CD4-positive, alpha-beta T cell (primary cell): ENCODE results near the gene DOCK6. TPM values are rescaled to one million over a fixed set of nuclear protein-coding genes. Genes with fewer than 3 reads are reported as not detected.

Experiments
- ATAC-seq: fragments of 200-7000 bp; cut with Tn5 transposase; one replicate; pipeline ENCODE4 v1.10.0; 2022; ENCODE audit warnings: mild to moderate bottlenecking; ENCODE audit not compliant: poor library complexity
- CTCF ChIA-PET: fragments of 350-600 bp; sonication (Branson Sonifier 250); formaldehyde crosslinking; loops from one replicate; lab custom pipeline; 2021; ENCODE audit warnings: antibody characterized with exemption, inconsistent platforms; lab: Charles Lee
- POLR2A ChIA-PET: fragments of 350-600 bp; sonication (Branson Sonifier 250); formaldehyde crosslinking; loops from one replicate; lab custom pipeline; 2021; ENCODE audit warnings: antibody characterized with exemption, inconsistent platforms; lab: Charles Lee
- DNase-seq, 14 experiments: peaks; one replicate each; pipeline ENCODE4 v3.0.0-alpha.2; 2013 to 2020; ENCODE audit warnings: mixed read lengths in 2 of 14
- H3K27ac ChIP-seq, 2 donors: one replicate each; pipeline versions ENCODE4 v1.5.1 to v1.7.0; 2013; ENCODE audit warnings: low read length in 2 of 2, low read depth in 1 of 2, mild to moderate bottlenecking in 1 of 2
- H3K27me3 ChIP-seq, 2 experiments: 1 replicate in 1 of 2; 2 replicates in 1 of 2; pipeline versions ENCODE4 v1.6.1 to v1.7.0; 2013; ENCODE audit warnings: low read length in 2 of 2, control low read depth in 1 of 2, mild to moderate bottlenecking in 1 of 2, moderate library complexity in 1 of 2; ENCODE audit not compliant: insufficient read depth in 2 of 2, control insufficient read depth in 1 of 2
- H3K36me3 ChIP-seq: one replicate; pipeline ENCODE4 v1.6.1; 2013; ENCODE audit warnings: low read length, control low read depth; ENCODE audit not compliant: insufficient read depth
- H3K4me1 ChIP-seq: one replicate; pipeline ENCODE4 v1.6.1; 2013; ENCODE audit warnings: low read length, control low read depth; ENCODE audit not compliant: insufficient read depth
- H3K4me3 ChIP-seq: one replicate; pipeline ENCODE4 v1.5.1; 2013; ENCODE audit warnings: mild to moderate bottlenecking, low read length, moderate library complexity
- H3K9me3 ChIP-seq, 2 experiments: 1 replicate in 1 of 2; 2 replicates in 1 of 2; pipeline versions ENCODE4 v1.6.1 to v1.7.0; 2013; ENCODE audit warnings: low read length in 2 of 2, mild to moderate bottlenecking in 2 of 2, control low read depth in 1 of 2, moderate library complexity in 1 of 2; ENCODE audit not compliant: control insufficient read depth in 1 of 2, insufficient read depth in 1 of 2
- H3K27ac Mint-ChIP-seq: one replicate; pipeline ENCODE4 v1.8.0; 2020; ENCODE audit warnings: mixed read lengths
- H3K27me3 Mint-ChIP-seq: one replicate; pipeline ENCODE4 v1.8.0; 2021; ENCODE audit warnings: mixed read lengths
- H3K36me3 Mint-ChIP-seq: one replicate; pipeline ENCODE4 v1.8.0; 2021; ENCODE audit warnings: low read depth, mixed read lengths
- H3K4me1 Mint-ChIP-seq: one replicate; pipeline ENCODE4 v1.8.0; 2021; ENCODE audit warnings: low read depth, mixed read lengths
- H3K4me3 Mint-ChIP-seq: one replicate; pipeline ENCODE4 v1.8.0; 2020; ENCODE audit warnings: mild to moderate bottlenecking, mixed read lengths
- H3K9me3 Mint-ChIP-seq: one replicate; pipeline ENCODE4 v1.8.0; 2020; ENCODE audit warnings: mixed read lengths
- intact Hi-C, 2 experiments: fragments of 100-400 bp; cut with DNase I in 1 of 2; cut with micrococcal nuclease in 1 of 2; formaldehyde crosslinking; loops; one replicate each; pipeline versions ENCODE4 v1.15.1 to v1.9.0; 2023 to 2025; cut with DNase I, micrococcal nuclease
- total RNA-seq, 174 experiments: library from RNA in 2 of 174; stranded (reverse) in 2 of 174; gene quantifications; one replicate each; pipeline ENCODE4 v1.2.3 and lab custom pipeline; 2021 to 2026
- TF ChIP-seq, protein P1 (sequence below): fragments of 200-600 bp; IDR thresholded peaks from one replicate; pipeline ENCODE4 v1.8.0; 2022; ENCODE audit warnings: antibody characterized with exemption, mild to moderate bottlenecking

Gene DOCK6
- total RNA-seq, 2 experiments from 2014 or later: 0.14 to 0.38 TPM

DNA sequence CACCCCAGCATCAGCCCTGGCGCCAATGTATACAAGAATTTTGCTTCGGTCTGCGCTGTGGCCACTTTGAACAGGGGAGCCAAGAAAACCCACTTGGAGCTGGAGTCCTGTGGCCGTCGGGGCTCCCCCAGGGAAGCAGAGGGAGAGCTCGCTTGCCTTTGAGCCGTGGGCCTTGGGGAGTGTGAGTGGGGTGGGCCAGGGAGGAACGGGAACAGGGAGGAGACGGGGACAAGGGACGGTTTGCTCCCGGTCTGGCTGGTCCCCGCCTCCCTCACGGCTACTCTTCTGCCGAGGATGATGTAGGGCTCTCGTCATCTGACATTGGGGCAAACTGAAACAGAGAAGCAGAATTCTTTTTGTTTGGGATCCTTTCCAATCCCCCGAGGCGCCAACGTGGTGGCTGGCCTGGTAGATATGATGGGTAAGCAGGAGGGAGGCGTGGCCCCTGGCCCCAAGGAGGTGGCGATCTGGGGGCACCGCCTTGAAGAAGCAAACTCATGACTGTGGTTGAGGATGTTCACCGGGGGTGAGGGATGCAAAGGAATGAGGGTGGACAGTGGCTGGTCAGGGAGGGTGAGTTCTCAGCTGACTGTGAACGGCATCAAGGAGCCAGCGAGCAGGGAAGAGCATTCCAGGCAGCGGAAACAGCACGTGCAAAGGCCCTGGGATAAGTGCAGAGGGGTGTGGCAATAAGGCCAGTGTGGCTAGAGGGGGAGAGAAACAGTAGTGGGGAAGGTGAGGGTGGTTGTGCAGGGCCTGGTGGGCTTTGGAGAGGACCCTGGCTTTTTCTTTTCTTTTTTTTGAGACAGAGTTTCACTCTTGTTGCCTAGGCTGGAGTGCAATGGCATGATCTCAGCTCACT, 95.8 kb downstream of the DOCK6 start:
- DNase-seq (no peak), ATAC-seq (no peak)
- Mint-ChIP-seq H3K9me3 (no peaks in the 10 kb centered on the region), H3K27me3 (no peaks in the 10 kb centered on the region), H3K4me3 (no peak overlapping the region), H3K27ac (no peak overlapping the region), H3K36me3 (no peaks in the 10 kb centered on the region), H3K4me1 (no peaks in the 10 kb centered on the region)
- intact Hi-C loops: loop anchor here in 1 of 2 experiments (1.0 kb wide), 1 partner anchor 18 kb away; no protein-coding TSS in a partner anchor
- no peak overlapping the region for H3K4me3 ChIP-seq
- TF ChIP-seq, protein P1, sequence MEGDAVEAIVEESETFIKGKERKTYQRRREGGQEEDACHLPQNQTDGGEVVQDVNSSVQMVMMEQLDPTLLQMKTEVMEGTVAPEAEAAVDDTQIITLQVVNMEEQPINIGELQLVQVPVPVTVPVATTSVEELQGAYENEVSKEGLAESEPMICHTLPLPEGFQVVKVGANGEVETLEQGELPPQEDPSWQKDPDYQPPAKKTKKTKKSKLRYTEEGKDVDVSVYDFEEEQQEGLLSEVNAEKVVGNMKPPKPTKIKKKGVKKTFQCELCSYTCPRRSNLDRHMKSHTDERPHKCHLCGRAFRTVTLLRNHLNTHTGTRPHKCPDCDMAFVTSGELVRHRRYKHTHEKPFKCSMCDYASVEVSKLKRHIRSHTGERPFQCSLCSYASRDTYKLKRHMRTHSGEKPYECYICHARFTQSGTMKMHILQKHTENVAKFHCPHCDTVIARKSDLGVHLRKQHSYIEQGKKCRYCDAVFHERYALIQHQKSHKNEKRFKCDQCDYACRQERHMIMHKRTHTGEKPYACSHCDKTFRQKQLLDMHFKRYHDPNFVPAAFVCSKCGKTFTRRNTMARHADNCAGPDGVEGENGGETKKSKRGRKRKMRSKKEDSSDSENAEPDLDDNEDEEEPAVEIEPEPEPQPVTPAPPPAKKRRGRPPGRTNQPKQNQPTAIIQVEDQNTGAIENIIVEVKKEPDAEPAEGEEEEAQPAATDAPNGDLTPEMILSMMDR: no peak
- no peaks in the 10 kb centered on the region for H3K4me1 ChIP-seq
- POLR2A ChIA-PET: no interaction called here
- H3K36me3 ChIP-seq: no peaks in the 10 kb centered on the region
- CTCF ChIA-PET: no interaction called here
- no peaks in the 10 kb centered on the region for H3K9me3 ChIP-seq
- H3K27ac ChIP-seq: no peak overlapping the region
- no peaks in the 10 kb centered on the region for H3K27me3 ChIP-seq

DNA sequence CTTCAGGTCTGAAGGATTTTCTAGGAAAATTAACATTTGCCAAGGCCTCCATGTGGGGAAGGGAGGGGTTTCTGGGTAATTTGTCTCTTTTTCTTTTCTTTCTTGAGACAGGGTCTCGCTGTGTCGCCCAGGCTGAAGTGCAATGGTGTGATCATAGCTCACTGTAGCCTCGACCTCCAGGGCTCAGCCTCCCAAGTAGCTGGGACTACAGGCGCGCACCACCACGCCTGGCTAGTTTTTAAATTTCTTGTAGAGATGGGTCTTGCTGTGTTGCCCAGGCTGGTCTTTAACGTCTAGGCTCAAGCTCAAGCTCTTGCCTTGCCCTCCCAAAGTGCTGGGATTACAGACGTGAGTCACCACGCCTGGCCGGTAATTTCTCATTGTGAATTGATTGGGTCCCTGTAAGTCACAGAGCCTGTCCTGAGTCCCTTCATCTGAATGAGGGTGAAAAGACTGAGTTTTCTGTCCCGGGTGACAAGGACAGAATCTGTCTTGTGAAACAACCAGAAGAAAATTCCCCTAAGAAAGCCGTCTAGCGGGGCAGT, 96.8 kb downstream of the DOCK6 start:
- H3K27me3 ChIP-seq: no peaks in the 10 kb centered on the region
- Mint-ChIP-seq H3K27ac (no peak overlapping the region), H3K9me3 (no peaks in the 10 kb centered on the region), H3K4me3 (no peak overlapping the region), H3K4me1 (no peaks in the 10 kb centered on the region), H3K27me3 (no peaks in the 10 kb centered on the region), H3K36me3 (no peaks in the 10 kb centered on the region)
- POLR2A ChIA-PET: no interaction called here
- H3K4me3 ChIP-seq: no peak overlapping the region
- TF ChIP-seq, protein P1: no peak
- H3K36me3 ChIP-seq: no peaks in the 10 kb centered on the region
- DNase-seq: no peak
- H3K4me1 ChIP-seq: no peaks in the 10 kb centered on the region
- H3K9me3 ChIP-seq: peaks cover 0 to 6% of the 10 kb centered on the region in 2 experiments
- CTCF ChIA-PET: no interaction called here
- no peak overlapping the region for H3K27ac ChIP-seq
- intact Hi-C loops: loop anchor here in 1 of 2 experiments (1.0 kb wide), 1 partner anchor 17 kb away; no protein-coding TSS in a partner anchor
- no peak for ATAC-seq

- TF ChIP-seq, protein P1: no peak
- no peak overlapping the region for H3K27ac Mint-ChIP-seq
Observed at GRCh38 chr19:11164879-11165406, 97.4 kb downstream of the DOCK6 start.

More at GRCh38 chr19:11164879-11165406, 97.4 kb downstream of the DOCK6 start:
- Histone ChIP-seq H3K27me3 (no peaks in the 10 kb centered on the region), H3K27ac (no peak overlapping the region), H3K36me3 (no peaks in the 10 kb centered on the region), H3K4me3 (no peak overlapping the region), H3K4me1 (no peaks in the 10 kb centered on the region), H3K9me3 (peaks cover 0 to 10% of the 10 kb centered on the region in 2 experiments)
- POLR2A ChIA-PET: no interaction called here
- no peaks in the 10 kb centered on the region for H3K27me3 Mint-ChIP-seq
- no peak overlapping the region for H3K4me3 Mint-ChIP-seq
- CTCF ChIA-PET: no interaction called here
- DNase-seq (no peak), ATAC-seq (no peak)
- no peaks in the 10 kb centered on the region for H3K36me3 Mint-ChIP-seq
- no peaks in the 10 kb centered on the region for H3K9me3 Mint-ChIP-seq
- intact Hi-C loops: no loop called here
- H3K4me1 Mint-ChIP-seq: no peaks in the 10 kb centered on the region
